Nephron progenitor cell (in vitro differentiated cells): Measurements from ENCODE around the gene TSN.
"Not testable (repeated sequence)": the region's sequence is repeated elsewhere in the genome, so short reads cannot be mapped to it uniquely, and the experiment has no call there.

Experiments
- DNase-seq: peaks from one replicate; pipeline ENCODE4 v3.0.0; 2021
- H3K27ac Mint-ChIP-seq: 2 replicates; pipeline ENCODE4 v1.8.0; 2021; ENCODE audit warnings: mild to moderate bottlenecking, moderate library complexity, mixed read lengths
- H3K27me3 Mint-ChIP-seq: 2 replicates; pipeline ENCODE4 v1.8.0; 2021; ENCODE audit warnings: mild to moderate bottlenecking, low read depth, mixed read lengths; ENCODE audit not compliant: poor library complexity
- H3K36me3 Mint-ChIP-seq: 2 replicates; pipeline ENCODE4 v1.8.0; 2021; ENCODE audit warnings: low read depth, mixed read lengths
- H3K4me1 Mint-ChIP-seq: 2 replicates; pipeline ENCODE4 v1.8.0; 2021; ENCODE audit warnings: mixed read lengths
- H3K4me3 Mint-ChIP-seq: 2 replicates; pipeline ENCODE4 v1.8.0; 2021; ENCODE audit warnings: mild to moderate bottlenecking, moderate library complexity, mixed read lengths
- H3K9me3 Mint-ChIP-seq: 2 replicates; pipeline ENCODE4 v1.8.0; 2021; ENCODE audit warnings: mild to moderate bottlenecking, moderate library complexity, mixed read lengths
- TF ChIP-seq, protein P1 (sequence below): fragments of 200-600 bp; sonication (generic); IDR thresholded peaks from 2 replicates; pipeline ENCODE4 v1.5.0; 2021; ENCODE audit warnings: antibody characterized with exemption

Gene TSN

GRCh38 chr2:121723316-121723715 is 32.1 kb upstream of the TSN start:
- Mint-ChIP-seq H3K36me3 (peaks cover 16% of the 10 kb centered on the region), H3K4me1 (no peaks in the 10 kb centered on the region), H3K9me3 (no peaks in the 10 kb centered on the region), H3K27me3 (peaks cover 5% of the 10 kb centered on the region), H3K4me3 (no peak overlapping the region), H3K27ac (no peak overlapping the region)
- TF ChIP-seq, protein P1, sequence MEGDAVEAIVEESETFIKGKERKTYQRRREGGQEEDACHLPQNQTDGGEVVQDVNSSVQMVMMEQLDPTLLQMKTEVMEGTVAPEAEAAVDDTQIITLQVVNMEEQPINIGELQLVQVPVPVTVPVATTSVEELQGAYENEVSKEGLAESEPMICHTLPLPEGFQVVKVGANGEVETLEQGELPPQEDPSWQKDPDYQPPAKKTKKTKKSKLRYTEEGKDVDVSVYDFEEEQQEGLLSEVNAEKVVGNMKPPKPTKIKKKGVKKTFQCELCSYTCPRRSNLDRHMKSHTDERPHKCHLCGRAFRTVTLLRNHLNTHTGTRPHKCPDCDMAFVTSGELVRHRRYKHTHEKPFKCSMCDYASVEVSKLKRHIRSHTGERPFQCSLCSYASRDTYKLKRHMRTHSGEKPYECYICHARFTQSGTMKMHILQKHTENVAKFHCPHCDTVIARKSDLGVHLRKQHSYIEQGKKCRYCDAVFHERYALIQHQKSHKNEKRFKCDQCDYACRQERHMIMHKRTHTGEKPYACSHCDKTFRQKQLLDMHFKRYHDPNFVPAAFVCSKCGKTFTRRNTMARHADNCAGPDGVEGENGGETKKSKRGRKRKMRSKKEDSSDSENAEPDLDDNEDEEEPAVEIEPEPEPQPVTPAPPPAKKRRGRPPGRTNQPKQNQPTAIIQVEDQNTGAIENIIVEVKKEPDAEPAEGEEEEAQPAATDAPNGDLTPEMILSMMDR, result no peak
- no peak for DNase-seq

GRCh38 chr2:121727332-121727731 is 28.1 kb upstream of the TSN start:
- H3K4me1 Mint-ChIP-seq, result peaks cover 10% of the 10 kb centered on the region
- H3K27ac Mint-ChIP-seq, result no peak overlapping the region
- no peaks in the 10 kb centered on the region for H3K27me3 Mint-ChIP-seq
- H3K36me3 Mint-ChIP-seq, result peaks cover 53% of the 10 kb centered on the region
- H3K4me3 Mint-ChIP-seq, result no peak overlapping the region
- H3K9me3 Mint-ChIP-seq, result no peaks in the 10 kb centered on the region
- TF ChIP-seq, protein P1, result no peak
- no peak for DNase-seq

- Mint-ChIP-seq H3K9me3 (no peaks in the 10 kb centered on the region), H3K4me1 (peaks cover 11% of the 10 kb centered on the region), H3K27ac (no peak overlapping the region), H3K4me3 (no peak overlapping the region), H3K27me3 (no peaks in the 10 kb centered on the region), H3K36me3 (peaks cover 55% of the 10 kb centered on the region)
- TF ChIP-seq, protein P1, result no peak
- DNase-seq, result no peak
These were observed 27.5 kb upstream of the TSN start for GRCh38 chr2:121727950-121728349.

DNA sequence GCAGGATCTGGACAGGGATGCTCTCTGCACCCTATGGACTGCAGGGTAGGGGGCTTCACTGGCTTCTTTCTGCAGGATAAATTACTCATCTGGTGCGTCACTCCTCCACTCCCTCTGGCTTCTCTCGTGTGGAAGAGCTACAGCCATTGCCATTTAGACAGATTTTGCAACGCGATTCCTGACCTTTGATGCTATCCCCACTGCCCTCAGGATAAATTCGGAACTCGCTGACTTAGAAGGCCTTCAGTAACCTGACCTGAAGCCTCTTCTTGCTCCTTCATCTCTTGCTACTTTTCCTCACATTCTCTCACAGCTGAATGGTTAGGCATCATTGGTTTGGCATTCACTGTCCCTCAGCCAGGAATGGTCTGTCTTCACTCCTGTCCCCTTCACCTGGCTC is 24.1 kb upstream of the TSN start:
- H3K27me3 Mint-ChIP-seq, result no peaks in the 10 kb centered on the region
- H3K9me3 Mint-ChIP-seq, result no peaks in the 10 kb centered on the region
- TF ChIP-seq, protein P1, result no peak
- peaks cover 69% of the 10 kb centered on the region for H3K36me3 Mint-ChIP-seq
- H3K4me1 Mint-ChIP-seq, result peaks cover 26% of the 10 kb centered on the region
- no peak overlapping the region for H3K4me3 Mint-ChIP-seq
- DNase-seq, result no peak
- peak overlapping the region; percentile 46 for H3K27ac Mint-ChIP-seq

- H3K4me1 Mint-ChIP-seq, result peaks cover 26% of the 10 kb centered on the region
- H3K27me3 Mint-ChIP-seq, result peaks cover 16% of the 10 kb centered on the region
- H3K9me3 Mint-ChIP-seq, H3K27ac Mint-ChIP-seq, DNase-seq: not testable (repeated sequence)
- H3K36me3 Mint-ChIP-seq, result peaks cover 40% of the 10 kb centered on the region
- peak overlapping the region; percentile 99 for H3K4me3 Mint-ChIP-seq
These were observed 20.9 kb upstream of the TSN start for GRCh38 chr2:121734544-121734943.

DNA sequence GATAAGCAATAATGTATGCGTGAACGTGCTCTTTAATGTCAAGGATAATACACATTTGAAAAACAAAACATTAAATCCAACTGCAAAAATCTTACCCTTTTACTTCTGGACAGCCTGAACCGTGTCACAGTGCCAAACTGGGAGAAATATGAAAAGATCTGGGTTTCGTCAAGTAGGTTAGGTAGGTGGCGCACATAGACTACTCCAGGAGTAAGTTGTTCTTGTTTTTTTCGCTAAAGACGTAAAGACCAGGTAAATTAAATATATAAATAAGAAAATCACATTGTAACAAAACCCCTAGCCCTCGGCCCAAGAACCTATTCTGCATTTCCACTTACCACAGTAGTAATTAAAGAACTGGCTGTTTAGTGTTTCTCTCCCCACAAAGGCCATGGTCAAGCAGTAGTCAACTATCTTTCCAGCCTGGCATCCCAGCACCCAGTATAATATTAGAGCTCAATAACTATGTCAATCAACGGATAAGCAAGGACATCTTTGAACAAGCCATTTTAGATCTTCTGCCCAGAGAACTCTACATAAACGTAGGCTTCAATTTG is 19.9 kb upstream of the TSN start:
- Mint-ChIP-seq H3K27ac (no peak overlapping the region), H3K4me3 (peak overlapping the region; percentile 99), H3K27me3 (peaks cover 22% of the 10 kb centered on the region), H3K4me1 (peaks cover 26% of the 10 kb centered on the region), H3K36me3 (peaks cover 33% of the 10 kb centered on the region), H3K9me3 (no peaks in the 10 kb centered on the region)
- DNase-seq, result no peak
- TF ChIP-seq, protein P1, result no peak
